ENCODE measurements around the gene TAF6L. TPM values are rescaled to one million over a fixed set of nuclear protein-coding genes. Genes with fewer than 3 reads are reported as not detected.

TAF6L gene
- total and polyA plus RNA-seq, 9 of the 15 experiments (the other 6 are each of a cell fraction or from before 2014, with no cell fraction given): 0.04 to 45.5 (median 20.8) TPM

DNA sequence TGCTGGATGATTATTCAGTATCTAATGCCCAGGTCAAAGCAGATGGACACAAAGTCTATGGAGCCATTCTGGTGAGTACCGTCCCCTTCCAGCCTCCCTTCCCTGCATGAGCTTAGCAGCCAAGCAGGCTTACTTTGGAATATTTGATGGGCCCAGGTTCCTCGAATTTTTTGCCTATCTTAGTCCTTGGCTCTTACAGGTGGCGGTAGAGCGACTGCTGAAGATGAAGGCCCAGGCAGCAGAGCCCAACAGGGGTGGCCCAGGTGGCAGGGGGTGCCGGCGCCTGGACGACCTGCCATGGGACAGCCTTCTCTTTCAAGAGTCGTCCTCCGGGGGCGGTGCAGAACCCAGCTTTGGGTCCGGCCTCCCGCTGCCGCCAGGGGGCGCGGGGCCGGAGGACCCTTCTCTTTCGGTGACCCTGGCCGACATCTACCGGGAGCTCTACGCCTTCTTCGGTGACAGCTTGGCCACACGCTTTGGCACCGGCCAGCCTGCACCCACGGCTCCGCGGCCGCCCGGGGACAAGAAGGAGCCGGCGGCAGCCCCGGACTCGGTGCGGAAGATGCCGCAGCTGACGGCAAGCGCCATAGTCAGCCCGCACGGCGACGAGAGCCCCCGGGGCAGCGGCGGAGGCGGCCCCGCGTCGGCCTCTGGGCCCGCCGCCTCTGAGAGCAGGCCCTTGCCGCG lies 15.3 kb downstream of the TAF6L start (continued):
- no peak for TF ChIP-seq RBM14 (IDR thresholded peaks at IDR 0.05; ENCODE audit: borderline replicate concordance, insufficient read depth, low read depth, low read length)
- no peak for TF ChIP-seq NR2C2 (CRISPR knock-in tag; IDR thresholded peaks at IDR 0.05)
- TF ChIP-seq NR2C2 (tag; IDR thresholded peaks at IDR 0.05): peak; percentile 87
- TF ChIP-seq, protein P1, sequence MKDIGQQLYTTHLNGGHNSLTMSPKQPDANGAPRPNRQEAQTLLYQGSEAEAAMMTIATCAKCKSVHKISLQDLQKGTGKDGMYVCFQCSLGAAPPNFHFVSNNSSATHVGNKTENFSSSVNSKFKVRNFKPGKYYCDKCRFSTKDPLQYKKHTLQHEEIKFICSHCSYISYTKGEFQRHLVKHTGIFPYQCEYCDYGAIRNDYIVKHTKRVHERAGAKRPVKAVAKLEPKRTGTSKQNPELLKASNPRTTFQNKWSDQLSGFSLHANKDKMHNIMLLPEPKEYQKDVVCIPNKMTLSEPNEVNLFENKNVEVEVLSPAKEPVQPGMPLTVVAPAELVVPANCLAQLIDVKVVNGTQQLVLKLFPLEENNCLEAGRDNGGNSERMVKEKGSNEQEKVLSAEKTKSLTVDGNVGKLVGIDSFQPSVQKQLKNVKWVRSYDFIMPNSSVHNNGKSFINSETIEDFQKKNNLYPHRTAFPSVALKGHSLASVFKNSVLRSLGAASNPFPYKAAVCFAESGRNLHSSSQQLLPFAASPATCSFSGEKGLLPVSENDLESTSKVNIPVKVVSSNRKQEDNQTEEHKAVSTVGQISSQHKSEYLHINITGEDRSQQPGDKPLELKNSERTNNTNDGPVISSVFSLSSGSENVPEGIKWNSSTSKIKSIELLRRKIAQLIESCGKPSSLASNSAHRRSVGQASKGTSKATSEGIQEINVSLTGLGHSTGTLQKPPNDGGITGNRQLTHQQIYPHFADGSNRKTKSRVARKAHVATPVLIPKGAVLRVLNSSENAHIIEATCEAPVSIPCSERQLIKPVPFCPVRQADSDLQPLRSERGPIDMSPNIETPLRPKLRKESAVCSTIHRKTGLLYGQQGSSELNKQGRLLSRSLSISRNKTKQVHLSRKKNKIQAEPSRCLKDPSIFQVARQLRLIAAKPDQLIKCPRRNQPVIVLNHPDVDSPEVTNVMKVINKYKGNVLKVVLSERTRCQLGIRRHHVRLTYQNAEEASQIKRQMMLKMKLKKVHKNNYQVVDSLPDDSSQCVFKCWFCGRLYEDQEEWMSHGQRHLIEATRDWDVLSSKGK (CRISPR knock-in tag; IDR thresholded peaks at IDR 0.05): no peak
- TF ChIP-seq, protein P2, sequence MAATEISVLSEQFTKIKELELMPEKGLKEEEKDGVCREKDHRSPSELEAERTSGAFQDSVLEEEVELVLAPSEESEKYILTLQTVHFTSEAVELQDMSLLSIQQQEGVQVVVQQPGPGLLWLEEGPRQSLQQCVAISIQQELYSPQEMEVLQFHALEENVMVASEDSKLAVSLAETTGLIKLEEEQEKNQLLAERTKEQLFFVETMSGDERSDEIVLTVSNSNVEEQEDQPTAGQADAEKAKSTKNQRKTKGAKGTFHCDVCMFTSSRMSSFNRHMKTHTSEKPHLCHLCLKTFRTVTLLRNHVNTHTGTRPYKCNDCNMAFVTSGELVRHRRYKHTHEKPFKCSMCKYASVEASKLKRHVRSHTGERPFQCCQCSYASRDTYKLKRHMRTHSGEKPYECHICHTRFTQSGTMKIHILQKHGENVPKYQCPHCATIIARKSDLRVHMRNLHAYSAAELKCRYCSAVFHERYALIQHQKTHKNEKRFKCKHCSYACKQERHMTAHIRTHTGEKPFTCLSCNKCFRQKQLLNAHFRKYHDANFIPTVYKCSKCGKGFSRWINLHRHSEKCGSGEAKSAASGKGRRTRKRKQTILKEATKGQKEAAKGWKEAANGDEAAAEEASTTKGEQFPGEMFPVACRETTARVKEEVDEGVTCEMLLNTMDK (IDR thresholded peaks at IDR 0.05; ENCODE audit: borderline replicate concordance, insufficient read depth, low read depth, low read length, poor library complexity, severe bottlenecking): peak; percentile 93
- no peak for TF ChIP-seq BRCA1 (IDR thresholded peaks at IDR 0.05)
- TF ChIP-seq BRCA1 (CRISPR knock-in tag; IDR thresholded peaks at IDR 0.05): no peak
- TF ChIP-seq HDGF (IDR thresholded peaks at IDR 0.05): peak; percentile 82; the same call in 1 of the 2 replicates
- TF ChIP-seq ETV6 (IDR thresholded peaks at IDR 0.05; ENCODE audit: borderline replicate concordance in 1 of 2, low read depth in 2 of 2, low read length in 1 of 2): no peak; a peak in 1 of 4 replicates
- TF ChIP-seq ETV6 (CRISPR knock-in tag; IDR thresholded peaks at IDR 0.05; ENCODE audit: borderline replicate concordance): no peak
- TF ChIP-seq OTX1 (CRISPR knock-in tag; IDR thresholded peaks at IDR 0.05): no peak
- TF ChIP-seq JUND (IDR thresholded peaks at IDR 0.05; ENCODE audit: borderline replicate concordance, low read depth, low read length): peak; percentile 57; the same call in 1 of the 2 replicates
- no peak; the same call in 2 of the 3 replicates for TF ChIP-seq JUND (tag; IDR thresholded peaks at IDR 0.05; ENCODE audit: borderline replicate concordance, low read depth, low read length)
- no peak for TF ChIP-seq ZNF232 (CRISPR knock-in tag; IDR thresholded peaks at IDR 0.05)
- no peak for TF ChIP-seq EP400 (IDR thresholded peaks at IDR 0.05)
- no peak for TF ChIP-seq NCOA6 (IDR thresholded peaks at IDR 0.05)
- peak; percentile 59 for TF ChIP-seq NBN (IDR thresholded peaks at IDR 0.05; ENCODE audit: low read depth)
- peak; percentile 6; the same call in 1 of the 2 replicates for TF ChIP-seq ETV1 (tag; conservative IDR thresholded peaks at IDR 0.05; ENCODE audit: low read depth)
- TF ChIP-seq CHCHD3 (CRISPR knock-in tag; IDR thresholded peaks at IDR 0.05): no peak
